Right lobe of liver (tissue), 4 donors: ENCODE data around the gene HPS1.

Experiments used
- CTCF ChIP-seq, 4 donors: fragments of 200-600 bp in 3 of 4; fragments of 450-650 bp in 1 of 4; IDR thresholded peaks; one replicate each; pipeline versions ENCODE4 v1.5.1 to v1.8.0; 2016 to 2022; ENCODE audit warnings: antibody characterized with exemption in 4 of 4, mild to moderate bottlenecking in 2 of 4
- POLR2A ChIP-seq: fragments of 450-650 bp; IDR thresholded peaks from one replicate; pipeline ENCODE4 v1.6.1; 2017; ENCODE audit warnings: antibody characterized with exemption, mild to moderate bottlenecking
- donor health status: DM: no; HTN: no; CAD: no.
- donor health status: DM: no; HTN: no; CAD: no.
- donor health status: DM: no; HTN: yes; CAD: no.

- TF ChIP-seq CTCF (IDR thresholded peaks at IDR 0.05) (peak; percentile 62 to 78 (median 74)), POLR2A (no peak)
Measured at GRCh38 chr10:98425511-98426352, 21.0 kb downstream of the HPS1 start.
